AG04449 (cell line): ENCODE results near the gene ARHGEF18.
"Not testable (repeated sequence)": the region's sequence is repeated elsewhere in the genome, so short reads cannot be mapped to it uniquely, and the experiment has no call there.

ENCODE experiments used
- CTCF ChIA-PET: fragments of 350-600 bp; formaldehyde crosslinking; extraction: SDS; loops from one replicate; lab custom pipeline; 2021; ENCODE audit warnings: antibody characterized with exemption; lab: Yijun Ruan, JAX
- POLR2A ChIA-PET: fragments of 400-600, 350-600 bp; formaldehyde crosslinking; extraction: SDS; loops from one replicate; lab custom pipeline; 2020; ENCODE audit warnings: antibody characterized with exemption, inconsistent platforms; lab: Yijun Ruan, JAX
- DNase-seq: peaks from one replicate; pipeline ENCODE4 v3.0.0-alpha.2; 2010; ENCODE audit warnings: low read depth, low spot score
- H3K4me3 ChIP-seq: 2 replicates; pipeline ENCODE4 v1.5.1; 2011; ENCODE audit warnings: low read depth, mild to moderate bottlenecking, control low read depth, low read length
- CTCF ChIP-seq: IDR thresholded peaks from one replicate; pipeline ENCODE4 v1.5.1; 2011; ENCODE audit warnings: mild to moderate bottlenecking, moderate library complexity, low read length, control low read depth, inconsistent platforms; ENCODE audit not compliant: insufficient read depth; ENCODE audit errors: missing control alignments

The ARHGEF18 gene

GRCh38 chr19:7342143-7342542 lies 6.6 kb upstream of the ARHGEF18 start:
- H3K4me3 ChIP-seq: no peak overlapping the region
- POLR2A ChIA-PET: no interaction called here
- no peak for DNase-seq
- no peak for TF ChIP-seq CTCF
- CTCF ChIA-PET: interaction anchor here (1.0 to 7.1 kb wide), 14 partner anchors 12 to 274 kb away, joined by 3 to 167 read pairs (median 10); no protein-coding TSS in a partner anchor

- DNase-seq: no peak
- ChIA-PET POLR2A (no interaction called here), CTCF (no interaction called here)
- H3K4me3 ChIP-seq: no peak overlapping the region
- TF ChIP-seq CTCF: no peak
These were observed 2.2 kb upstream of the ARHGEF18 start for GRCh38 chr19:7346488-7346971.

- H3K4me3 ChIP-seq, POLR2A ChIA-PET, CTCF ChIA-PET, DNase-seq: not testable (repeated sequence)
These were observed 1.7 kb upstream of the ARHGEF18 start for GRCh38 chr19:7346997-7347396.

GRCh38 chr19:7349231-7349591 lies 474 bp downstream of the ARHGEF18 start:
- CTCF ChIA-PET: interaction anchor here (1.4 to 1.5 kb wide), 2 partner anchors 11 to 247 kb away, joined by 3 to 7 read pairs; no protein-coding TSS in a partner anchor
- TF ChIP-seq CTCF: no peak
- POLR2A ChIA-PET: no interaction called here
- no peak overlapping the region for H3K4me3 ChIP-seq
- no peak for DNase-seq

- no peak for TF ChIP-seq CTCF
- no peak overlapping the region for H3K4me3 ChIP-seq
- POLR2A ChIA-PET: interaction anchor here (0.6 kb wide), 1 partner anchor 12 kb away, joined by 3 read pairs; no protein-coding TSS in a partner anchor
- DNase-seq: no peak
- CTCF ChIA-PET: no interaction called here
These were observed 1.4 kb downstream of the ARHGEF18 start for GRCh38 chr19:7349961-7350711.

- no peak for DNase-seq
- H3K4me3 ChIP-seq: no peak overlapping the region
- ChIA-PET POLR2A (no interaction called here), CTCF (interaction anchor here (1.1 to 6.3 kb wide), 3 partner anchors 10 to 249 kb away, joined by 3 to 92 read pairs (median 5); no protein-coding TSS in a partner anchor)
- TF ChIP-seq CTCF: no peak
These were observed 3.1 kb downstream of the ARHGEF18 start for GRCh38 chr19:7351861-7352260.
